Activated naive CD4-positive, alpha-beta T cell treated with Interleukin-2 at 50 U/mL for 16 hours (primary cell): ENCODE results near the gene GUSB.

Experiments used
- DNase-seq: peaks from one replicate; pipeline ENCODE4 v3.0.0-alpha.2; 2020

GUSB gene

DNA sequence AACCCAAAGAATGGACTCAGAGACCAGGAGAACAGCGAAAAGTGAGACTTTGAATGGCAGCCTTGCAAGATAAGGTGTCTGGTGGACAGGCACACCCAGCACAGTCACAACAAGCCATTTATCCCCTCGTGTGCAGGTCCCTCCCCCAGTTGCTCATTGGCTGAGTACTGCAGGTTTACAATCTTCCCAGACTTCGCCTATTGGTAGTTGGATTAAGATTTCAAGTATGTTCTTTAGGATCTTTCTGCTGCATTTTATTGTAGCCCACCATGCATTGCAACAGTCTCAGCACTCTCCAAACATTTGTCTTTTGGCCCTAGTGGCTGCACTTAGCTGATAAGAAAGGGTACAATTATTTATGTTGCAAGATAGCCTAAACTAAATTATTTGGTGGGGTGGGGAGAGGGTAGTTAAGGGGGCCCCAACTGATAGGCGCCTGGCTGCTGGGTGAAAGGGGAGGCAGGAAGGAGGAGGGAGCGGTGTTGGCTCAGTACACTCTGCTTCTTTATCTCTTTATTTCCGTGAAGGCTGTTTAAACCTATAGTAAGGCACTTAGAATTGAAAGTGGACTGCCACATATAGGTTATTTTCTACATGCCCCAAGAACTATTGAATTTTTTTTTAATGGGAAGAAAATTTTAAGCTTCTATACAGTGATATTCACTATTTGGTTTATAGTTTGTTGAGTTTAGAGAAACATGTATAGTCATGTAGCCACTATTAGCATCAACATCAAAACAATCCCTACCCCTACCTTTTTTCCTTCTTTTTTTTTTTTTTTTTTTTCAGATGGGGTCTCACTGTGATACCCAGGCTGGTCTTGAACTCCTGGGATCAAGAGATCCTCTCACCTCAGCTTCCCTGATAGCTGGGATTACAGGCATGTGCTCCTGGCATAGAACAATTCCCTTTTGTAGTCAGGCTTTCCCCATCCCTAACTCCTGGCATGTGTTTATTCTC, 54.2 kb downstream of the GUSB start:
- no peak for DNase-seq

DNA sequence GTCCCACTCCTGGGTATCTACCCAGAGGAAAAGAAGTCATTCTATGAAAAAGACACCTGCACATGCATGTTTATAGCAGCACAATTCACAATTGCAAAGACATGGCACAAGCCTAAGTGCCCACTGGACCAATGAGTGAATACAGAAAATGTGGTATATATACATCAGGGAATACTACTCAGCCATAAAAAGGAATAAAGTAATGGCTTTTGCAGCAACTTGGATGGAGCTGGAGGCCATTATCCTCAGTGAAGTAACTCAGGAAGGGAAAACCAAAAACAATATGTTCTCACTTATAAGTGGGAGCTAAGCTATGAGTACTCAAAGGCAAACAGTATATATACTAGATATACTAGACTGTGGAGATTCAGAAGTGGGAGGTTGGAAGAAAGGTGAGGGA, 55.4 kb downstream of the GUSB start:
- no peak for DNase-seq

DNA sequence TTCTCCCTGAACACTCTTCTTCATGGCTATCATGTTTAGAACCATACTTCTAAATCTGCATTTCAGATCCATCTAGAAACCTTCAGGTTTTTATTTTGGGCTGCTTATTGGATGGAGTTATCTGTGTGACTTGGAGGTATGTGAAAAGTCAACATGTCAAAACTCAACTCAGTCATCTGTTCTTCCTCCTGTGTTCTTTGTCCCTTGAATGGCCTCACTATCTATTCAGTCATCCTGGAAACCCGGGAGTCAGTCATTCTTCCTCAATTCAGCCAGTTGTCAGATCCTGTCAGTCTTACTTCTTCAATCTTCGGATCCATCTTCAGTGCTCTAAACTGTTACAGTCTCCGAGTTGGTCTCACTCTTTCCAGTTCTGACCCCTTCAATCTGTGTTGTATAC, 57.0 kb downstream of the GUSB start:
- DNase-seq = no peak

GRCh38 chr7:65924193-65924592, 57.8 kb downstream of the GUSB start:
- DNase-seq = no peak

DNA sequence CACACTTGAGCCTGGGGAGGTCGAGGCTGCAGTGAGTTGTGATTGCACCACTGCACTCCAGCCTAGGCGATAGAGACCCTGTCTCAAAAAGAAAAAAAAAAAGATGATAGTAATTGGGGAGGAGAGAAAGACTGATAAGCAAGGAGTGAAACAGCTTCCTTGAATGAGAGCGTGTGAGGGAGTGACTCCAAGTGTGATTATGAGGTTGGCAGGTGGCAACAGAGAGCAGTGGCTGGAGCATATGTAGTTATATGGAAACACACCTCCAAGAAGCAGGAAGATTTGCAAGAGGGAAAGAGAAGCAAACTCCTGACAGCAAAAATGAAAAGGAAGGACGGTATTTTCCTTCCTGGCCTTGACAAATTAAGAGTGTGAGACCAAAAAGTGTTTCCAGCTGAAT, 58.7 kb downstream of the GUSB start:
- no peak for DNase-seq

DNA sequence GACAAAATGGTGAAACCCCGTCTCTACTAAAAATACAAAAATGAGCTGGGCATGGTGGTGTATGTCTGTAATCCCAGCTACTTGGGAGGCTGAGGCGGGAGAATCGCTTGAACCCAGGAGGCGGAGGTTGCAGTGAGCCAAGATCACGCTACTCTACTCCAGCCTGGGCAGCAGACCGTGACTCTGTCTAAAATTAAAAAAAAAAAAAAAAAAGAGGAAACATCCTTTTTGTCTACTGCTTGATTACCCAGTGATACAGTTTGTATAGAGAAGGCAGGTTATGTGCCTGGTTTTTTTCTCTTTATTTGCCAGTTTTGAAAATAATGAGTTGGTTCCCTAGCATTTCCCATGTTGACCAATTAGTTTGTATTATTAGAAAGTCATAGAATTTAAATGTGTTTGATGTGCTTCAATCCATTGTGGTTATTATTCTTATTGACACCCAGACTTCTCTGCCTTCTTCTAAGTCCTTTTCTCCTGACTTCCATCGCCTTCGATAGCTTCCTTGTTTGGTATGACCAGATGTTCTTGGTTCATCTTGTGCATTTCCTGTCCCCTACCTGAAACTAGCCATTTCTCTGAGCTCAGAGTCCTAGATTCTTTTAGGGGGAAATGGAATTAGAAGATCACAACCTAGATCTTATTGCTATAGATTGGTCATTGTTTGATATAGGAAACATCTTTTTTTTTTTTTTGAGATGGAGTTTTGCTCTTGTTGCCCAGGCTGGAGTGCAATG, 65.9 kb downstream of the GUSB start:
- DNase-seq = no peak

GRCh38 chr7:65912237-65912636, 69.8 kb downstream of the GUSB start:
- no peak for DNase-seq
